Left colon (tissue), 2 donors: ENCODE data around the gene FOXP1. TPM values are rescaled to one million over a fixed set of nuclear protein-coding genes. Genes with fewer than 3 reads are reported as not detected.

Source experiments
- ATAC-seq: fragments of 200-7000 bp; cut with Tn5 transposase; one replicate; pipeline ENCODE4 v1.9.1; 2020; ENCODE audit warnings: mild to moderate bottlenecking, moderate library complexity
- DNase-seq, 2 donors: peaks; one replicate each; pipeline ENCODE4 v3.0.0-alpha.2; 2020
- intact Hi-C, 2 donors: fragments of 100-400 bp; cut with DNase I in 1 of 2; cut with micrococcal nuclease in 1 of 2; formaldehyde crosslinking; loops; one replicate each; pipeline versions ENCODE4 v1.11.2 to v1.14.0; 2022; cut with DNase I, micrococcal nuclease
- total RNA-seq, 2 donors: library from RNA; stranded (reverse); fragmentation: NEBNext Ultra II Directional; extraction: Animal tissue kit (Norgen Biotek cat#: 25700); gene quantifications; one replicate each; pipeline ENCODE4 v1.2.1, GENCODE V29; 2021
- donor health status: DM: no; HTN: no; CAD: no.
- donor health status: DM: yes; HTN: yes; CAD: no.

The FOXP1 gene
- total RNA-seq, 2 donors from 2014 or later: 131 to 135 TPM

DNA sequence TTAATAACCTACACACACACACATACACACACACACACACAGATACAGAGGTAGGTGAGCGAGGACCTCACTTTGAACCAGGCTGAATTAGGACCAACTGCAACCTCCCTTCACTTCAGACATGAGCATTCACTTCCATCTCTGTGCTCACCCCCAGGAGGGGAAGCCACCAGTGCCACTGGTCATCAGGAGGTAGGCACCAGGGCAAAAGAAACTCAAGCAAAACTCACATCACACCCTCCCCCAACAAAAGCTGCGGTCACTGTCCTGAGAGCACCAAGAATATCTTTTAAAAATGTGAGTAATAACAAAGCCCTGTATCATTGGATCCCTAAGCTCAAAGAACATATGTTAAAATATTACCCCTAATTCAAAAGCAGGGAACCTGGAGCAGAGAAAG lies 8.1 kb downstream of the FOXP1 start:
- intact Hi-C loops: loop anchor here in 1 of 2 donors (10.0 kb wide), 1 partner anchor 181 kb away; no protein-coding TSS in a partner anchor
- ATAC-seq (no peak), DNase-seq (no peak)

DNA sequence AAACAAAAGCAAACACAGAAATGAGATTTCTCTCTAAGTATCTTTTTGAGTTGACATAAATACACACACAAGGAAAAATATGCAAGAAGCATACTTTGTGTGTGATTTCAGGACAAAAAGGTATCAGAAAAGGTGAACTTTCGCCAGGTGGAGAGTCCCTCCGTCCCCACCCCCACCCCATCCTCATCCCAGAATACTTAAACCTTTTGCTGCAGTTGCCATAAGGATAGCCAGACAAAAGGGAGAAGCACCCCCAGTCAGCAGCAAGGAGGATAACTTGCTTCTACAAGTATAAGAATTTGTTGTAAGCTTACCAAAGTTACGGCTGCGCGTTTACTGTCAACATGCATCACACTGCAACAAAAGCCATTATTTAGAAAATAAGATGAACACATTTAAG lies 10.3 kb downstream of the FOXP1 start:
- ATAC-seq: no peak
- no peak for DNase-seq
- intact Hi-C loops: loop anchor here in 1 of 2 donors (10.0 kb wide), 1 partner anchor 178 kb away; no protein-coding TSS in a partner anchor

DNA sequence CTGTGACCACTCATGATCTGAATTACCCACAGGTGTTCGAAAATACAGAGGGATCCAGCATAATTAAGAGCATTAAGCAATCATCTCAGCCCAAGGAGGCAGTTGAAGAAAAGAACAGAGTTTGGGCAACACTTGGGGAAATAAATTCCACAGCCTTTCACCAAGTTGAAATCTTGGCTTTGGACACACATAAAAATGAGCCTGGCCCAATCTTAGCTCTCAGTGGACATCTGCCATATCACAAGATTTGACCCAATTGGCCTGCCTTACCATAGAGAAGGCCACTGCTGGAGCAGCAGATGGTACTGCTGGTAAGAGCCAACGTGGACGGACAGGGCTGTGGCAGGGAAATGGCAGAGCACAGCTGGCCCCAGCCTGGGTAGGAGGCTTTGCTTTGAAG lies 13.0 kb downstream of the FOXP1 start:
- no peak for DNase-seq
- intact Hi-C loops: loop anchor here in 1 of 2 donors (10.0 kb wide), 1 partner anchor 176 kb away; no protein-coding TSS in a partner anchor
- no peak for ATAC-seq

DNA sequence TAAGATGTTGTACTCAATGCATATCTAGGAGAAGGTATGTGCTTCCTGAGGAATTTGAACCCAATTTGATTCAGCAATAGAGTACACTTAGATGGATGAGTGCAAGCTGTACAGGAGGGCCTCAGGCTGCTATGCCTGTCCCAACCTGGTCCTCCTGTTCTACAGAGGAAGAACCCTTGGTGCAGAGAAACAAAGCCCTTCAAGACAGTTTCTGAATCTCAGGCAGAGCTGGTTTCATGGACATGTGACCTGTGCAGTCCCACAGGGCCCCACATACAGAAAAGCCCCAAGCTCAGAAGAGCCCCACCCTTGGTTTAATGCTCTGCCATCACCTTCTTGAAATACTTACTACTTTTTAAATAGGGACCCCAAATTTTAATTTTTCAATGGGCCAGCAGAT lies 15.3 kb downstream of the FOXP1 start:
- intact Hi-C loops: no loop called here
- peak; percentile 20 for ATAC-seq
- DNase-seq: no peak

DNA sequence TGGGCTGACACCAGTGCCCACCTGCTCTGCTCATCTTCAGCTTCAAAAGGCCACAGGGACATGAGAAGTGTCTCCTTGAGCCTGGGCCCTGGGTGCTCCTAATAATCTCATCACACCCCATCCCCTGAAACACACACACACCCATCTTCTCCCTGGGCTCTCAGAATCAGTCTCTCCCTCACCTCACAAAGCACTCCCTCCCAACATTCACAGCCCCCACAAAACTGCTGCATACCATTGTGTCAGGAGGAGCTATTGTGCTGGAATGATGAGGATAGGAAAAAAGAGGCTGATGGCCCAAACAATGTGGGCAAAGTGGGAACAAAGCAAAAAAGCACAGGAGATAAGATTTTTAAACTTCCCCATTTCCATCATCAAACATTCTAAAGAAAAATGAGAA lies 16.8 kb downstream of the FOXP1 start:
- DNase-seq (no peak), ATAC-seq (no peak)
- intact Hi-C loops: no loop called here

DNA sequence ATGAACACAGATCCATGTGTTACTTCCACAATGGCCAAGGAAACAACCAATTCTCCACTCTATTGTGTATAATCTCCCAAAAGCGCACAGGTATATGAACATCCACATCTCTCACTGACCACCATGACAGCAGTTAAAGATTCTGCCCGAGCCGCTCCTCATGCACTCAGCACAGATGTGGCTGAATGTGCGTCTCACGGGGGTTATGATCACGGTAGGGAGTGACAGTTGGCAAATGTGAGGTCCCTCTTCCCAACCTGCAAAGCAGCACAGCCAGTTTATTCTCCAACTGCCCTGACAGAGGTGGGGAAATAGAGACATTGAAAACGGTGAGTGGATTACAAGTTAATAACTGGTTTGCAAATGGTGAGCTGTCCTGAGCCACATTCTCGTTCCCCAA lies 17.6 kb downstream of the FOXP1 start:
- ATAC-seq (no peak), DNase-seq (no peak)
- intact Hi-C loops: no loop called here

DNA sequence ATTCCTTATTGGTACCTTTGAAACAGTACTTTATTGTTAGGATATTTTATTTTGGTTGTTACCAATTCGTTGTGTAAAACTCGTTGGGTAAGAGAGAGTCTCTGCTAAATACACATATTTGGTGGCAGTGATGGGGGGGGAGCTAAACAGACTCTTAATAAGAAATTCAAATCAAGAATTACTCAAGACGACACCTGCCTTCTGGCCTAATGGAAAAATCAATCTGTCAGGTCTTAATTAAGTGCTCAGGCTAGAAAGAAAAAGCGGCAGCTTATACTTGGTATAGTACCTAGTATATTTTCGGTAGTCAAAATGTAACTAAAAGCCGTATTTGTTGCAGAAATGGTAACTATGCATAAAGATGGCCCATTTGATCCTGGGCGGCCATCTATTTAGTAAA lies 18.2 kb downstream of the FOXP1 start:
- DNase-seq (no peak), ATAC-seq (no peak)
- intact Hi-C loops: no loop called here

DNA sequence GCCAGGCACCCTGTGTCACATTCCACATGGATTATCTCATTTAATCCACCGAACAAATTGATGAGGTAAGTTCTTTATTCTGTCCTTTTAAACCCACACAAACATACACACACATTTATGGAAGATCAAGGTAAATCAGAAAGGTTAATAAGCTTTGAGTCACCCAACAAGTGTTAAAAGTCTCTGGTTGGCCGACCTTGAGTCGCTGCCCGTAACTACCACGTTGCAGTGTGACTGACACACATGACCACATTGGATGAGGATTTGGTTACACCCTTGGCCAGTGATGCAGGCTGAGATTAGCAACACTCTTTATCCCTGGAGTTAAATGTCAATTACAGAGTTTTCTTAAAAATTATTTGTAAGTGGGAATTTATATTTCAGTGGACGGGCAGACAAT lies 19.2 kb downstream of the FOXP1 start:
- intact Hi-C loops: no loop called here
- DNase-seq: peak in 1 of 2 donors; percentile 46
- peak; percentile 68 for ATAC-seq

DNA sequence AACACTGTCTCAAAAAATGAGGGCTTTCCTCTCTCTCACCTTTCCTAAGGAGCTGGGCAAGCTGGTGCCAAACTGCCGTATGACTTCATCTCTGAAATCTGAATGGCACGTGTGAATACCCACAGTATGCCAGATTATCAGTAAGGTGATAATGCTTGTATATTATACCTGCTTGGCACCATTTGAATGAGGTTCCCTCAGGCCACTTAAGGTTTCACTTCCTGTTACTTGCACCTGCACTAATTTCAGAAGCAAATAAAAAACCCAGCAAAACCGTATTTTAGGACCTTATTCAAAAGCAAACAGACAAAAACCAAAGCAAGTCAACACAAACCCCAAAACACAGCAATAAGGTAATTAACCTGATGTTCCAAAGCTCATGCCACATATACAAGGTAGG lies 19.7 kb downstream of the FOXP1 start:
- intact Hi-C loops: no loop called here
- no peak for DNase-seq
- ATAC-seq: peak; percentile 71

DNA sequence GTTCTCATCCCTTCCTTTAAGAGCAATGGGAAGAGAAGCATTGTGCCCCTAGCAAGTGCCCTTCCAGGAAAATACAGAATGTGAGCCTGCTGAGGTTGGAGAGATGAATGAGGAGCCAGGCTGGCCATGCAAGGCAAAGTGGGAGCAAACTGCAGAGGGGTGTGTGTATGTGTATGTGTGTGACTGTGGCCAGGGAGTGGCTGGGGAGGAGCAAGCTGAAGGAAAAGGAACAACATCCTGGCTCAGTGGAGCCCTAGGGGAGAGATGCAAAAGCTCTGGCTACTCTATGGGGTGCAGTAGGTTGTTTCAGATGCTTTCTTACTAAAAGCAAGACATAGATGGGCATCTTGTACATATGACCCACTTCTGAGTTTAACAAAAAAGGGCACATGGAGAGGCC lies 20.6 kb downstream of the FOXP1 start:
- intact Hi-C loops: no loop called here
- peak; percentile 87 for ATAC-seq
- peak; percentile 36 to 38 for DNase-seq

DNA sequence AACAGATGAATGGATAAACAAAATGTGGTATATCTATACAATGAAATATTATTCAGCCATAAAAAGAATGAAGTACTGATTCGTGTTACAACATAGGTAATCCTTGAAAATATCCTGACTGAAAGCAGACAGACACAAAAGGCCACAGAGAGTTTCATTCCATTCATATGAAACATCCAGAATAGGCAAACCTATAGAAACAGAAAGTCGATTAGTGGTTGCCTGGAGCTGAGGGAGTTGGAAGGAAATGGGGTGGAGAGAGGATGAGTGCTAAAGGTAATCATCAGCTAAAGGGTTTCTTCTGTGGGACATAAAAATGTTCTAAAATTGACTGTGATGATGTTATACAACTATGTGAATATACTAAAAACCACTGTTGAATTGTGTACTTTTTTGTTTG lies 22.9 kb downstream of the FOXP1 start:
- DNase-seq (no peak), ATAC-seq (no peak)
- intact Hi-C loops: no loop called here

DNA sequence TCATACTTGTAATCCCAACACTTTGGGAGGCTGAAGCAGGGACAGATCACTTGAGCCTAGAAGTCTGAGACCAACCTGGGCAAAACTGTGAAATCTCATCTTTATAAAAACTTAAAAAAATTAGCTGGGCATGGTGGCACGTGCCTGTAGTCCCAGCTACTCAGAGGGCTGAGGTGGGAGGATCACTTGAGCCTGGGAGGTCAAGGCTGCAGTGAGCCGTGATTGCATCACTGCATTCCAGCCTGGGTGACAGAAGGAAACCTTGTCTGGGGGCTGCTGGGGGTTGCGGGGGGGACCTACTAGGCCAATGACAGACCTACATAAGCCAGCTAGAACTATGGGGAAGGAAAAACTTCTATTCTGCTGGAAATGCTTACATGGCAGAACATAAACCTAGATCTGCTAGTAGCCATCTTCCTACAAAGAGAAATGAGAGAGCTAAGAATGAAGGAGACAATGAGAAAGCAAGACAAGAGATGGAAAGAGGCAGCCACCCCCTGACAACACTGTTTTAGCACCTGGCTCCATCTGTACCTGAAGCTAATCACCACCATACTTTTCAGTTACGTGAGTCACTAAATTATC lies 23.9 kb downstream of the FOXP1 start:
- intact Hi-C loops: no loop called here
- no peak for DNase-seq
- ATAC-seq: no peak

DNA sequence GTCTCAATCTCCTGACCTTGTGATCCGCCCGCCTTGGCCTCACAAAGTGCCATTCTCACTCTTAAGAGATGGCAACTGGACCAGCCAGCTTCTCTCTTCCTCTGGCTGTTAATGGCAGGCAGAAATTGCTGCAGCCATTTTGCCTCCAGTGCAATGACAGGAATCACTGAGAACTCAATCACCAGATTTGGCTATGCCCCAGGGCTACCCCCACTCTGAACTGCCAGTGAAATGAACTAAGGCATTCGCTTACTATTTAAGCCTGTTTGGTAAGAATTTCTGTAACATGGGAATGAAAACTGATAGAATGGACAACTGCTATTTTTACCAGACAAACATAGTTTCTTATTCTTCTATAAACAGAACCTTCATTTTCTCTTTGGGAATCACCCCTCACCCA lies 24.5 kb downstream of the FOXP1 start:
- intact Hi-C loops: no loop called here
- ATAC-seq (no peak), DNase-seq (no peak)

DNA sequence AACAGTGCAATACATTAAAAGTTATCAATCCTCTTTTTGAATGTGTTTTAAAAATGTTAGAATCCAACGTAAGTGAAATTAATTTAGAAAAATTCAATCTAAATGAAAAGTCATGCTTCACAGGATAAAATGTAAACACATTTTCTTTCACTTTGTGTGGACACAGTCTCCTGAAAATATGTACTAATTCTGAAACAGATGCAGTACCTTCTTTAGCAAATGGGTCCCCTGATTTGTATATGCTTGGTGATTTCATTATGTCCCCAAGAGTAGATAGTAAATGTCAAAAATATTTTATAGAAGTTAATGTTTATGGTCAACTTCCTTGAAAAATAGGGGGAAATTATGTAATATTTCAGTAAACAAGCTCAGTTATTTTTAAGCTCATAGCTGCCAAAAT lies 28.9 kb downstream of the FOXP1 start:
- intact Hi-C loops: no loop called here
- ATAC-seq (no peak), DNase-seq (no peak)

DNA sequence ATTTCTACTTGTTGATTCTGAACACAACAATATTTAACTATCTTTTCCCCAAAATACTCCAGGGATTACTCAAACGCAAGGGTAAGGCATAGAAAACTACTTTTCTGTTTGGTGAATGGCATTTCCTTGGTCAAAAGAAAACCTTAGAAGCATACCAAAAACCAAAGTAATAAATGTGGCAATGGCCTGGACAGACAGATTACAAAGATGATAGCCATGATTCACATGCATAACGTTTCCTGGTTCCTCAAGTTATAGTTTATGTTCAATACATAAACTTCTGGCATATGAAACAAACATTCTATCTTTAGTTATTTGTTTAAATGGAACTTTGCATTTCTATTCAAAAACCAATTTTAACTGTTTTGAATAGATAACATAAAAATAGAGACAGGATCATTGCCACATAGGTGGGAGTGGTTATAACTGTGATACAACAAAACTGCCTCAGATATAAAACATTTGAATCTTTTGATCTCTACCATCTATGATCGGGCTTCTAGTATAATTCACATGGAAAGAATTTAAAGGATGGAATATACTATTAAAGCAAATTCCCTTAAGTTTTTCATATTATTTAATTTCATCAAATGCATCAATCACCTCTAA lies 32.1 kb downstream of the FOXP1 start:
- intact Hi-C loops: no loop called here
- ATAC-seq: peak; percentile 68
- DNase-seq: no peak

DNA sequence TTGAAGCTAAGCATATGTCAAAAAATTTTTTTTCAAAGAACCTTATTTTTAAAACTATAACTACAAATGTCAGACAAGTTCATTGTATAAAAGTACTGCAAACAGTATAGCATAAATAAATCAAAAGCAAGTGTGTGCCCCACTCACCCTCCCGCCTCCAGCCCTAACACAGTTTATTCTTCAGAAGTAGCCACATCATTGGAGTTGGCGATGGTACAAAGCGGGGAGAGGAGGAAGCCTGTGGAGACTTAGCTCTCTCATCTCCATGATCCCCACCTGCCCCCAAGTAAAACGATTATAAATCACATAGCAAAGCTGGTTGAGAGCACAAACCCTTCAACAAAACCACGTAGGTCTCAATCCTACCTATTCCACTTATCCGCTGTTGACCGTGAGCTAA lies 33.6 kb downstream of the FOXP1 start:
- no peak for DNase-seq
- ATAC-seq: no peak
- intact Hi-C loops: no loop called here

DNA sequence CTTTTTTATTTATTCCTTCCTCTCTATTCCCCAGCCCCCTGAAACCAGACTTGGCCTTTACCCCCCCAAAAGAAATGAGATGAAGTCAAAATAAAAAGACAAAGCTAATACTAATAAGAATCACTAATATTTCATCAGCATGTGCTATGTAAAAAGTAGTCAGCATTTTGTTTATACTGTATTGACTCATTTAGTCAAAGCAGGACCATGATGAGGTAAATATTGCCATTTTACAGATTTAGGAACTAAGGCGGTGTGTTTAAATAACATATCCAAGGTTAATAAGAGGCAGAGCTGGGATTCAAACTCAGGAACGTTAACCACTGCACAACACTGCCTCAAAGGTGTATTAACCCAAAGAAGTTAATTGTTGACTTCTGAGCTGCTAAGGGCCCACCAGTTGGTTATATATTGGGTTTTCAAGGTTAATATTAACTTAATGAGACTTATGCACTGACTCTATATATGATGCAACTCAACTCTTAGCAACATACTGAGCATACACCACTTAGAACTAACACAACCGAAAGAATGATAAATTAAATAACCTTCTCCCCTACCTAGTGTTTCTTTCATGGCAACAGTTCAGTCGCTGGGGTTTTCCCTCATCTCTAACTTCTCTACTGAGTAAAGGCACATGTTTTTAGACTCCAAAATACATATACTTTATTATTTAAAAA lies 34.7 kb downstream of the FOXP1 start:
- ATAC-seq (no peak), DNase-seq (no peak)
- intact Hi-C loops: no loop called here

DNA sequence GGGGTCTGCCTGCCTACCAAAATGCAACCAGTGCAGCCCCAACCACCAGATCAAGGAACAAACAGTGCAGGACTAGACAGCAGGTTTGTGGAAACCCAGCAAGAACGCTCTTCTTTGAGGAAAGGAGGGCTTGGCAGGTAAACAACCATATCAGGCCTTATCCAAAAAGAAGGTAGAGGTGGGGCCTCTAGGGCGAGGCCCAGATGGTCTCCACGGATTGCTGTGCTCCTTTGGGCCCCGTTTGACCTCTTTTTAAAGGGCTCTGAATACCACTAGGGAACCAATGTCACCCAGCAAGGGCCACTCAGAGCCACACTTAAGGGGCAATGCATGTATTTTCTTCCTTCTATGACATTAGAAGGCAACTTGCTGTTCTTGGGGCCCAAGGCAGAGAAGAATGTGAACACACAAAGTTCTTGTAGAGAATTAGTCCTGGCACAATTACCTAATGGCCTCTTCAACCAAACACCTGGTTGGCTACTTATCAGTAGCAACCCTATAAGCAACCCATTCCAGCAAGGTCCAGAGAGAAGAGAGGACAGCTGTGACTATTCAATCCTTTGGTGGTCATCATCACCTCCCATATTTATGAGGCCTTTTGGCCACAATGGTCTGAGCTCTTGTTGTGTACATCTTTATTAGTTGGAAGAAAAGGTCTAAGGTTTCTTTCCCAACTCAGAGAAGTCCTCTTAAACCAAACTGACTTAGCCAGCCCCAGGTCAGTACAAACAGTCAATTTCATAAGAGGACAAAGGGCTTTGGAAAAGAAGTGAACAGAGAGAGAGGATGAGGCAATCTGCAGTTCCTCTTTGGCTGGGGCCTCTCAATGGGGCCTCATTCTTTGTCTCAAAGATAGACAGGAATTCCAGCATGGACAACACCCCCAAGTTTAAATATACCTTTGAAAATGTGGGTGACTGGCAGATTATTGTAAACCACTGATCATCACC lies 36.0 kb downstream of the FOXP1 start:
- ATAC-seq (peak; percentile 30), DNase-seq (no peak)
- intact Hi-C loops: no loop called here

DNA sequence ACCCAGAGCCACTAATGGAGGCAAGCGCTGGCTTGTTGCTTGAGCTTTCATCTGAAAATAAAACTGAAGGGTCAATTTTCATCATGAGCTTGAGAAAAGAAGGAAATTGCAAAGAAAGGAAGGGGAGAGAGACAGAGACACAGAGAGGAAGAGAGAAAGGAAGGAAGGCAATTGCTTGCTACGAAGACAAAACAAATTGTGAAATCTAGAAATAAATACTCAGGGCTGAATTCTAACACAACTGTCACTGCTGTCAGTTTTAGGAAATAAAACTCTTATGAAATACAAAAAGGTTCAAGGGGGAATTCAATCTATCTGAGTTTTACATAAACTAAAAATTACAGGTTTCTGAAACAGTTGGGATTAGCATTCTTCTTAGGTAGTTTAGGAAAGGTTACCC lies 36.7 kb downstream of the FOXP1 start:
- no peak for DNase-seq
- intact Hi-C loops: no loop called here
- no peak for ATAC-seq
